Body of pancreas (tissue), 4 donors: ENCODE data around the gene MEF2B.

Source experiments
- POLR2A ChIP-seq, 3 donors: fragments of 450-650 bp; IDR thresholded peaks; one replicate each; pipeline ENCODE4 v1.6.1; 2016; ENCODE audit warnings: antibody characterized with exemption in 3 of 3, mild to moderate bottlenecking in 2 of 3
- TF ChIP-seq, protein P1 (sequence below), 7 experiments: fragments of 450-650 bp in 4 of 7; fragments of 200-600 bp in 3 of 7; sonication (generic) in 3 of 7; IDR thresholded peaks; one replicate each; pipeline ENCODE4 v1.5.1; 2016 to 2019; ENCODE audit warnings: antibody characterized with exemption in 7 of 7

DNA sequence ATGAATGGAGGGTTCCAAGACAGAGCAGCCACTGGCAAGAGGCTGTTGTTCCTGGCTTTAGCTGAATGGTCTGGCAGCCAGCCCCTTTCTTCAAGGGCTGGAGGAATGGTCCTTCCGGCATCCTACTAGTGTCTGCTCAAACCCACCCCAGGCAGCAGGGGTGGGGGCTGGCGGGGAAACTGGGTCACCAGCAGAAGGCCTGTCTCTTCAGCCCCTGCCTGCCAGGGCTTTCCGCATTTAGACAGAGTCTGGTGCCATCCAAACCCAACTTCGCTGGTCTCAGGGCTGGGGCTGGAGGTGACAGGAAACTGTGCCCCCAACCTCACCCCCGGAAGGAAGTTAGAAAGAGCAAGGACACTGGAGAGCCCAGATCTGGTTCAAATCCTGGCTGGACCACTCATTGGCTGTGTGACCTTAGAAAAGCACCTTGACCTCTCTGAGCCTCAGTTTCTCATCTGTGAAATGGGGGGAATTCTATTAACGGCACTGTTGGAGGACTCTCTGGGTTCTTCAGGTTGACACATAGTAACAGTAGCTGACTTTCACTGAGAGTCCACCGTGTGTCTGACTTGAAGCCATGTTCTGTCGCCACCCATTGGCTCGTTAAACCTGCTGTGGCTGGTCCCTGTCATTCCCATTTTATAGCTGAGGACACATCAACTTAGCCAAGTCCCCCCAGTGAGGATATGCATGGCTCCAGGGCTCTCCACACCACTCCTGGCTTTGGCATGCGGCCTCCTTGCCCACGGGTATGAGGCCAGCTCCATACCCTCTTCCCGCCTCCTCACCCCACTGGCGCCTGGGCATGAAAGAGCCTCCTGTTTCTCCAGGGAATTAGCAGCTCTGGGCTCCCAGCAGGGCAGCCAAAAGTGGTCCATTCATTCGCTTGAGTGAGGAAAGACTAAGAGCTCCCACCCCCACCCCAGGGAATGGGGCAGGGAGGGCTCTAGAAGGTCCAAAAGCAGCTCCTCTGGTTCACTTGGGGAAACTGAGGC is 35.6 kb upstream of the MEF2B start:
- TF ChIP-seq, protein P1, sequence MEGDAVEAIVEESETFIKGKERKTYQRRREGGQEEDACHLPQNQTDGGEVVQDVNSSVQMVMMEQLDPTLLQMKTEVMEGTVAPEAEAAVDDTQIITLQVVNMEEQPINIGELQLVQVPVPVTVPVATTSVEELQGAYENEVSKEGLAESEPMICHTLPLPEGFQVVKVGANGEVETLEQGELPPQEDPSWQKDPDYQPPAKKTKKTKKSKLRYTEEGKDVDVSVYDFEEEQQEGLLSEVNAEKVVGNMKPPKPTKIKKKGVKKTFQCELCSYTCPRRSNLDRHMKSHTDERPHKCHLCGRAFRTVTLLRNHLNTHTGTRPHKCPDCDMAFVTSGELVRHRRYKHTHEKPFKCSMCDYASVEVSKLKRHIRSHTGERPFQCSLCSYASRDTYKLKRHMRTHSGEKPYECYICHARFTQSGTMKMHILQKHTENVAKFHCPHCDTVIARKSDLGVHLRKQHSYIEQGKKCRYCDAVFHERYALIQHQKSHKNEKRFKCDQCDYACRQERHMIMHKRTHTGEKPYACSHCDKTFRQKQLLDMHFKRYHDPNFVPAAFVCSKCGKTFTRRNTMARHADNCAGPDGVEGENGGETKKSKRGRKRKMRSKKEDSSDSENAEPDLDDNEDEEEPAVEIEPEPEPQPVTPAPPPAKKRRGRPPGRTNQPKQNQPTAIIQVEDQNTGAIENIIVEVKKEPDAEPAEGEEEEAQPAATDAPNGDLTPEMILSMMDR (IDR thresholded peaks at IDR 0.05) = no peak
- no peak for TF ChIP-seq POLR2A (IDR thresholded peaks at IDR 0.05)
